Ovary (tissue), 9 donors: ENCODE measurements around the gene DDIT3. TPM values are rescaled to one million over a fixed set of nuclear protein-coding genes. Genes with fewer than 3 reads are reported as not detected.

ENCODE experiments used
- DNase-seq, 5 donors: peaks; one replicate each; pipeline ENCODE4 v3.0.0-alpha.2; 2019 to 2020
- H3K27ac ChIP-seq, 2 donors: fragments of 200-600 bp; one replicate each; pipeline versions ENCODE4 v1.5.1 to v1.8.0; 2019 to 2022
- H3K27me3 ChIP-seq: fragments of 200-600 bp; one replicate; pipeline ENCODE4 v1.8.0; 2022
- H3K36me3 ChIP-seq: fragments of 200-600 bp; sonication (generic); one replicate; pipeline ENCODE4 v1.5.1; 2019
- H3K4me1 ChIP-seq: one replicate; pipeline ENCODE4 v1.8.1; 2013; ENCODE audit warnings: mild to moderate bottlenecking, moderate library complexity; ENCODE audit not compliant: insufficient read depth
- H3K4me3 ChIP-seq: fragments of 200-600 bp; sonication (generic); one replicate; pipeline ENCODE4 v1.5.1; 2017
- H3K9me3 ChIP-seq, 2 donors: fragments of 200-600 bp in 1 of 2; sonication (generic) in 1 of 2; one replicate each; pipeline versions ENCODE4 v1.5.1 to v1.8.1; 2013 to 2019; ENCODE audit warnings: mild to moderate bottlenecking in 1 of 2, moderate library complexity in 1 of 2
- EP300 ChIP-seq: sonication (generic); formaldehyde crosslinking; IDR thresholded peaks from one replicate; pipeline ENCODE4 v1.6.1; 2017; ENCODE audit warnings: antibody characterized with exemption
- POLR2A ChIP-seq: fragments of 450-650 bp; IDR thresholded peaks from one replicate; pipeline ENCODE4 v1.6.1; 2017; ENCODE audit warnings: antibody characterized with exemption, mild to moderate bottlenecking, moderate library complexity
- WGBS, 3 donors: extraction: QIAGEN DNeasy Blood & Tissue Kit in 1 of 3; methylation state at CpG; one replicate each; pipeline versions ENCODE4 v1.1.5 to v1.1.7; 2013 to 2017; 5-methylcytosine and 5-hydroxymethylcytosine counted together
- intact Hi-C, 4 donors: fragments of 100-400 bp; cut with DNase I; formaldehyde crosslinking; loops; one replicate each; pipeline versions ENCODE4 v1.11.0 to v1.15.1; 2022 to 2023
- polyA plus RNA-seq, 2 donors: library from polyadenylated mRNA; stranded (reverse); fragments of 200-250 nt in 1 of 2; fragments of 350-450 nt in 1 of 2; fragmentation: Illumina TruSeq in 1 of 2; extraction: RNeasy Lipid Tissue Mini Kit (QIAGEN cat#74804) in 1 of 2; gene quantifications; one replicate each; pipeline ENCODE4 v1.2.3, GENCODE V29; 2013 to 2014
- total RNA-seq, 7 donors: library from RNA; depleted of rRNA in 2 of 7; stranded (reverse); fragments of >200 nt in 2 of 7; fragmentation: NEBNext Ultra II Directional in 3 of 7; extraction: Animal tissue kit (Norgen Biotek cat#: 25700) in 3 of 7; gene quantifications; one replicate each; pipeline versions ENCODE4 v1.1.0 to v1.2.4, GENCODE V29; 2016 to 2023
- TF ChIP-seq, protein P1 (sequence below), 3 donors: fragments of 450-650 bp in 2 of 3; fragments of 200-600 bp in 1 of 3; IDR thresholded peaks; one replicate each; pipeline versions ENCODE4 v1.5.1 to v1.8.0; 2016 to 2022; ENCODE audit warnings: antibody characterized with exemption in 3 of 3, mild to moderate bottlenecking in 1 of 3
- donor health status: DM: no; HTN: no; CAD: no; lungs with moderate emphysema.
- donor health status: DM: no; HTN: no; CAD: no.
- donor health status: Bipolar disorder and iron deficiency.
- donor health status: DM: yes; HTN: yes; CAD: no.
- donor health status: DM: no; HTN: no; CAD: no.
- donor health status: DM: yes; HTN: yes; CAD: no.

Gene DDIT3
- total and polyA plus RNA-seq, 9 donors = 22.1 to 84.9 (median 29.3) TPM

DNA sequence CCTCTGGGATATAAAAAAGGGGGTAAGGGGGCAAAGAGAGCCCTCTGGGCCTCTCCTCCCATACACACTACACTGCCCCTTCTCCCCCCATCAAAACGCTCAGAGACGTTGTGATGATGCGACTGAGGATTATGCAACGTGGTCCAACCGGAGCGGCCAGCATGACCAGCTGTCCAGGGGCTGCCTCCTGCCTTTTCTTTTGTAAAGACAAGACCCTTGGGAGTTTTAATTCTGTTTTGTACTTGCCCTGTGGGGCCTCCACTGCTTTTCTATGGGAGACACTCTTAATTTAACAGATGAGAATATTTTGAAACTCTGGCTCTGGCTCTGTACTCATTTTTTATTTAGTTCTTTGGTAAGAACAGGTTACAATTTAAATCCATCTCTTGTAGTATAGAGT lies 9.5 kb upstream of the DDIT3 start:
- no peak for DNase-seq

DNA sequence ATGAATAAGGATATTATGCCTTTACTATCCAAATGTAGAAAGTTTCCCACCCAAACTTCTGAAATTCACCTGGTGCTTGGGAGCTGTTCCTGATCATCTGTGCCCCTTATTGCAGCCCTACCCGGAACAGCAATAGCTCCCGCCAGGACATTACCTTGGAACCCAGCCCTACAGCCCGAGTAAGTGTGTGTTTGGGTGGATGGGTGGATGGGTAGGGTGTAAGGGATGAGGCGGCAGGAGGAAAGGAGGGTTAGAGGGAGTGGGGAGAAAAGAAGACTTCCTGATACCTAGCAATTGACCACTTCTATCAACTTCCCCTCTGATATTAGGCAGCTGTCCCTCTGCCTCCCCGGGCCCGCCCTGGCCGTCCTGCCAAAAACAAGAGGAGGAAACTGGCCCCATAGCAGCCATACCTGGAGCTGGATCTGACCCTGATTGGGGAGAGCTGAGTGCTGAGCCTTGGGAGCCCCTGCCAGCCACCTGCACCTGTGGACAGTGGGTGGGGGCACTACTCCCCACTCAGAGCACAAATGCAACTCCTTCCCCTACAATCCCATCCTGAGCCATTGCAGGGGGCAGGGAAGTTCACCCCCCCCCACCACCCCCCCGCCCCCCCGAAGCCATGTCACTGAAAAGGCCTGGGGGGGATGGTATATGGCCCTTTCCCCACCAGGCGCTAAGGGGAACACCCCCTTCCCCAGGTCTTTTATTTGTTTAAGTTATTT lies 8.7 kb upstream of the DDIT3 start:
- Histone ChIP-seq H3K4me1 (peaks cover 2% of the 10 kb centered on the region), H3K4me3 (no peak overlapping the region), H3K36me3 (no peaks in the 10 kb centered on the region), H3K9me3 (no peaks in the 10 kb centered on the region), H3K27ac (no peak overlapping the region), H3K27me3 (no peaks in the 10 kb centered on the region)
- intact Hi-C loops = no loop called here
- DNase-seq = no peak
- TF ChIP-seq EP300 (no peak), POLR2A (no peak)
- TF ChIP-seq, protein P1, sequence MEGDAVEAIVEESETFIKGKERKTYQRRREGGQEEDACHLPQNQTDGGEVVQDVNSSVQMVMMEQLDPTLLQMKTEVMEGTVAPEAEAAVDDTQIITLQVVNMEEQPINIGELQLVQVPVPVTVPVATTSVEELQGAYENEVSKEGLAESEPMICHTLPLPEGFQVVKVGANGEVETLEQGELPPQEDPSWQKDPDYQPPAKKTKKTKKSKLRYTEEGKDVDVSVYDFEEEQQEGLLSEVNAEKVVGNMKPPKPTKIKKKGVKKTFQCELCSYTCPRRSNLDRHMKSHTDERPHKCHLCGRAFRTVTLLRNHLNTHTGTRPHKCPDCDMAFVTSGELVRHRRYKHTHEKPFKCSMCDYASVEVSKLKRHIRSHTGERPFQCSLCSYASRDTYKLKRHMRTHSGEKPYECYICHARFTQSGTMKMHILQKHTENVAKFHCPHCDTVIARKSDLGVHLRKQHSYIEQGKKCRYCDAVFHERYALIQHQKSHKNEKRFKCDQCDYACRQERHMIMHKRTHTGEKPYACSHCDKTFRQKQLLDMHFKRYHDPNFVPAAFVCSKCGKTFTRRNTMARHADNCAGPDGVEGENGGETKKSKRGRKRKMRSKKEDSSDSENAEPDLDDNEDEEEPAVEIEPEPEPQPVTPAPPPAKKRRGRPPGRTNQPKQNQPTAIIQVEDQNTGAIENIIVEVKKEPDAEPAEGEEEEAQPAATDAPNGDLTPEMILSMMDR (IDR thresholded peaks at IDR 0.05) = no peak
- WGBS, 3 donors = 61 to 63% (median 63%) methylated on average over 9 to 10 of the region's 10 CpGs

More for the DNA sequence above, 9.5 kb upstream of the DDIT3 start:
- H3K27me3 ChIP-seq = no peaks in the 10 kb centered on the region
- intact Hi-C loops = no loop called here
- no peak overlapping the region for H3K4me3 ChIP-seq
- no peaks in the 10 kb centered on the region for H3K4me1 ChIP-seq
- no peak overlapping the region for H3K27ac ChIP-seq
- no peaks in the 10 kb centered on the region for H3K36me3 ChIP-seq
- 51 to 58% (median 53%) methylated on average over 6 of the region's 6 CpGs for WGBS, 3 donors
- no peaks in the 10 kb centered on the region for H3K9me3 ChIP-seq
- TF ChIP-seq EP300 (no peak), POLR2A (no peak)
- TF ChIP-seq, protein P1 (IDR thresholded peaks at IDR 0.05) = no peak

DNA sequence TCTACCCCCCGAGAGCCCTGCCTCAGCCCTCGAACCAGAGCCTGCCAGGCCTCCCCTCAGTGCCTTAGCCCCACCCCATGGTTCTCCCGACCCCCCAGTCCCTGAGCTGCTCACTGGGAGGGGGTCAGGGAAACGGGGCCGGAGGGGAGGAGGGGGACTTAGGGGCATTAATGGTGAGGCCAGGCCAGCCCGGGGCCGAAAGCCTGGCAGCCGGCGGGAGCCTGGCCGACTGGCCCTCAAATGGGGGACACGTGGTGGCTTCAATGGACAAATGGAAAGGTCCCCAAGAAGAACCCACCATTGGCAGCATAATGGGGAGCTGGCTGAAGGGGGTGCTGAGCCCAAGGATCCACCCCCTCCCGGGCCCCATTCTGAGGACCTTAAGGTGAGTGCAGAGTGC lies 7.9 kb upstream of the DDIT3 start:
- intact Hi-C loops = no loop called here
- 70 to 76% (median 75%) methylated on average over 12 of the region's 12 CpGs for WGBS, 3 donors
- Histone ChIP-seq H3K4me3 (no peak overlapping the region), H3K9me3 (no peaks in the 10 kb centered on the region), H3K4me1 (peaks cover 7% of the 10 kb centered on the region), H3K36me3 (no peaks in the 10 kb centered on the region), H3K27me3 (no peaks in the 10 kb centered on the region), H3K27ac (no peak overlapping the region)
- no peak for DNase-seq
- TF ChIP-seq, protein P1 (IDR thresholded peaks at IDR 0.05) = no peak
- TF ChIP-seq POLR2A = no peak
- no peak for TF ChIP-seq EP300

DNA sequence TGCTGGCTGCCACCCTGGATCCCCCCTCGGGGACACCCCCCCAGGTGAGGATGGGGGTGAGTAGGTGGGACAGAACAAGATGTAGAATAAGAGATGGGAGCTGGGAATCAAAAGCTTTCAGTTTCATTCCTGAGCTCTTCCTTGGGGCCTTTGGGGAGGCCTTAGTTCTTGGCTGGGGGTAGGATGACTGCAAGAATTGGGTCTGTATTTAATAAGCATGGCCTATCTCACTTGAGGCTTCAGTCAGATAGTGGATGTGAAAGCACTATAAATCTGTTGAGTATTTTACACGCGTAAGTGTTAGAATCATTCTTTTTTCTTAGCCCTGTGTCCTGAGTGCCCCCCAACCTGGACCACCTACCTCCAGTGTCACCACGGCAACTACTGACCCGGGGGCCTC lies 6.9 kb upstream of the DDIT3 start:
- H3K4me3 ChIP-seq = no peak overlapping the region
- intact Hi-C loops = no loop called here
- no peaks in the 10 kb centered on the region for H3K27me3 ChIP-seq
- TF ChIP-seq POLR2A (no peak), EP300 (no peak)
- TF ChIP-seq, protein P1 (IDR thresholded peaks at IDR 0.05) = no peak
- WGBS, 3 donors = 56 to 62% (median 58%) methylated on average over 5 of the region's 5 CpGs
- H3K9me3 ChIP-seq = no peaks in the 10 kb centered on the region
- DNase-seq = no peak
- peaks cover 7% of the 10 kb centered on the region for H3K4me1 ChIP-seq
- H3K27ac ChIP-seq = no peak overlapping the region
- no peaks in the 10 kb centered on the region for H3K36me3 ChIP-seq
